ENCODE results near the gene GSG1L. TPM values are rescaled to one million over a fixed set of nuclear protein-coding genes. Genes with fewer than 3 reads are reported as not detected.

The GSG1L gene
- total RNA-seq, 4 donors from 2014 or later = not detected

- no peak overlapping the region for H3K27ac ChIP-seq
- no peak overlapping the region for H3K4me3 ChIP-seq
- no peak for TF ChIP-seq POLR2A (IDR thresholded peaks at IDR 0.05)
- TF ChIP-seq CTCF (IDR thresholded peaks at IDR 0.05) = no peak
- no peak for DNase-seq
- H3K9me3 ChIP-seq = no peaks in the 10 kb centered on the region
- H3K27me3 ChIP-seq = no peaks in the 10 kb centered on the region
- H3K4me1 ChIP-seq = no peaks in the 10 kb centered on the region
- peaks cover 0 to 14% (median 0%) of the 10 kb centered on the region in 3 donors for H3K36me3 ChIP-seq
Observed at GRCh38 chr16:27742333-27742732, 321.2 kb downstream of the GSG1L start.

GRCh38 chr16:27740496-27741201 is 322.9 kb downstream of the GSG1L start:
- no peak for TF ChIP-seq POLR2A (IDR thresholded peaks at IDR 0.05)
- H3K27me3 ChIP-seq = no peaks in the 10 kb centered on the region
- no peaks in the 10 kb centered on the region for H3K4me1 ChIP-seq
- no peak overlapping the region for H3K4me3 ChIP-seq
- H3K36me3 ChIP-seq = peaks cover 0 to 20% (median 0%) of the 10 kb centered on the region in 3 donors
- no peak for DNase-seq
- no peak overlapping the region for H3K27ac ChIP-seq
- no peaks in the 10 kb centered on the region for H3K9me3 ChIP-seq

- H3K4me3 ChIP-seq = no peak overlapping the region
- H3K27me3 ChIP-seq = no peaks in the 10 kb centered on the region
- no peaks in the 10 kb centered on the region for H3K9me3 ChIP-seq
- H3K4me1 ChIP-seq = no peaks in the 10 kb centered on the region
- no peak for DNase-seq
- peaks cover 0 to 20% (median 0%) of the 10 kb centered on the region in 3 donors for H3K36me3 ChIP-seq
- no peak overlapping the region for H3K27ac ChIP-seq
- TF ChIP-seq POLR2A (IDR thresholded peaks at IDR 0.05) (no peak), CTCF (IDR thresholded peaks at IDR 0.05) (no peak)
Observed at GRCh38 chr16:27739606-27740357, 323.7 kb downstream of the GSG1L start.

DNA sequence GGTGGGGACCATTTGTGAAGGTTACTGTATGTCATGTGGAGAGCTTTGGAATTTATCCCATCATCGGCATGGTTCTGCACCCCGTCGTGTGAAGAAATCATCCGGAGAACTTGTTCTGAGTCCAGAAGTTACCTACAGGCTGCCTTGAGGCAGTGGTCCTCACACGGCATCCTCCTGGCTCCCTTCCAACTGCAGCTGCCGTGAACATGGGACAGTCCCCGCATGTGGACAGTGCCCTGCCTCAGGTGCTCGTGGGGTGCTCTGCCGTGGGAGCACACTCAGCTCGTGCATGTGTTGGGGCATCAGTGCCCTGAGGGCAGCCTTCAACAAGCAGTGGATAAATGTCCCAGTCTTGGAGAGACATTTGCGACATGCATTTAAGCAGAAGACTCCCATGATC is 324.9 kb downstream of the GSG1L start:
- H3K27me3 ChIP-seq = no peaks in the 10 kb centered on the region
- no peak overlapping the region for H3K27ac ChIP-seq
- no peaks in the 10 kb centered on the region for H3K9me3 ChIP-seq
- no peak overlapping the region for H3K4me3 ChIP-seq
- TF ChIP-seq CTCF (IDR thresholded peaks at IDR 0.05) (no peak), POLR2A (IDR thresholded peaks at IDR 0.05) (no peak)
- no peaks in the 10 kb centered on the region for H3K4me1 ChIP-seq
- peaks cover 0 to 20% (median 0%) of the 10 kb centered on the region in 3 donors for H3K36me3 ChIP-seq
- peak in 1 of 3 donors; percentile 18 for DNase-seq

Small RNAs within 50 kb of the gene (small RNA-seq; reads per million reads assigned to genes)
- gene RNU6-1241P = 0 reads per million in 2 donors
- gene RNU6-159P = 0 reads per million in 2 donors

Other genes with a start within 250 kb of the GSG1L start
- 100 to 1,000 TPM in 3 of 4 donors, 10 to 100 TPM in 1; 94.7 to 272 (median 130) TPM for gene XPO6, start 148.3 kb upstream of the GSG1L start, total RNA-seq
- gene SBK1, start 228.8 kb upstream of the GSG1L start, total RNA-seq = 1 to 10 TPM in 2 of 4 donors, under 1 TPM in 2; 0.35 to 2.5 (median 1.3) TPM